ENCODE measurements around the gene BCAS1. TPM values are rescaled to one million over a fixed set of nuclear protein-coding genes. Genes with fewer than 3 reads are reported as not detected.

BCAS1 gene
- total RNA-seq, 4 donors from 2014 or later, result 0.35 to 1.0 TPM; not detected in 2

DNA sequence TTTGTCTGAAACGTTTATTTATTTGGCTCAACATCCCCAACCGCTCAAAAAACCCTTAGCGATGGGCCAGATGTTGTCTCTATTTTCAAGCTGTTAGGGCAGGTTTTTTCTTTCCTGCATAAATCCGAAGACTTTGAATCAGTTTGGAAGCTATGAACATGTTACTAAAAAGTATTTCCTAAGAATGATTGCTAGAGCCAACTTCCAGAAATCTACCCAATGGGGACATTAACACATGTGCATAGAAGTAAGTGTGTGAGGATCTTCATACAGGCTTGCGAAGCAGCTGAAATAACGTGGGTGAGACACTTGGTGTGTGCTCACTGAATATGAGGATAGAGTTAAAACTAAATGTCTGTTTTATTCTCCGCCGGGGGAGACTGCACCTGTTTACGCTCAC is 106.8 kb downstream of the BCAS1 start:
- Histone ChIP-seq H3K27ac (no peak overlapping the region), H3K27me3 (peaks cover 2% of the 10 kb centered on the region), H3K4me3 (no peak overlapping the region), H3K36me3 (no peaks in the 10 kb centered on the region), H3K4me1 (peaks cover 0 to 6% (median 0%) of the 10 kb centered on the region in 3 donors), H3K9me3 (no peaks in the 10 kb centered on the region)
- TF ChIP-seq EP300 (IDR thresholded peaks at IDR 0.05), result no peak
- WGBS, 2 donors (ENCODE audit: low coverage in 1 of 2), result 66 to 71% methylated on average over 9 of the region's 9 CpGs
- ATAC-seq, result no peak

DNA sequence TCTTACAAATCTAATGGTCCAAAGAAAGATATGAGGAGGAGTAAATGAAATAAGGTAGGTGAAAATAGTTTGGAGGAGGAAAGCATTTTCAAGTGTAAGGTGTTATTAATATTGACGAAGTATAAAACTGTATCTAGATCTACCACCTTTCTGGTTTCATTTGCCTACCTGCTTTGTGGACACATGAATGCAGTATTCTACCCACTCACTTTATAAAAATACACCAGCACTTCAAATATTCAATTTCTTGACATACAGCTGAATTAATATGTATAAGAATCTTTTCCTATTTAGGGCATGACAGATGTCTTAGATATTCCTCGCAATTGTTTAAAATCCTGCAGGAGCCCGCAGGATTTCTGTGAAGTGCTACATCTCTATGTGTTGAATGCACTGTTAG is 108.0 kb downstream of the BCAS1 start:
- H3K27me3 ChIP-seq, result peaks cover 2% of the 10 kb centered on the region
- H3K4me1 ChIP-seq, result peaks cover 0 to 6% (median 0%) of the 10 kb centered on the region in 3 donors
- TF ChIP-seq EP300 (IDR thresholded peaks at IDR 0.05) (no peak), POLR2A (IDR thresholded peaks at IDR 0.05) (no peak), POLR2AphosphoS5 (IDR thresholded peaks at IDR 0.05) (no peak)
- TF ChIP-seq, protein P1, sequence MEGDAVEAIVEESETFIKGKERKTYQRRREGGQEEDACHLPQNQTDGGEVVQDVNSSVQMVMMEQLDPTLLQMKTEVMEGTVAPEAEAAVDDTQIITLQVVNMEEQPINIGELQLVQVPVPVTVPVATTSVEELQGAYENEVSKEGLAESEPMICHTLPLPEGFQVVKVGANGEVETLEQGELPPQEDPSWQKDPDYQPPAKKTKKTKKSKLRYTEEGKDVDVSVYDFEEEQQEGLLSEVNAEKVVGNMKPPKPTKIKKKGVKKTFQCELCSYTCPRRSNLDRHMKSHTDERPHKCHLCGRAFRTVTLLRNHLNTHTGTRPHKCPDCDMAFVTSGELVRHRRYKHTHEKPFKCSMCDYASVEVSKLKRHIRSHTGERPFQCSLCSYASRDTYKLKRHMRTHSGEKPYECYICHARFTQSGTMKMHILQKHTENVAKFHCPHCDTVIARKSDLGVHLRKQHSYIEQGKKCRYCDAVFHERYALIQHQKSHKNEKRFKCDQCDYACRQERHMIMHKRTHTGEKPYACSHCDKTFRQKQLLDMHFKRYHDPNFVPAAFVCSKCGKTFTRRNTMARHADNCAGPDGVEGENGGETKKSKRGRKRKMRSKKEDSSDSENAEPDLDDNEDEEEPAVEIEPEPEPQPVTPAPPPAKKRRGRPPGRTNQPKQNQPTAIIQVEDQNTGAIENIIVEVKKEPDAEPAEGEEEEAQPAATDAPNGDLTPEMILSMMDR (IDR thresholded peaks at IDR 0.05), result no peak
- H3K27ac ChIP-seq, result no peak overlapping the region
- WGBS, 2 donors (ENCODE audit: low coverage in 1 of 2), result 73 to 97% methylated on average over 3 of the region's 3 CpGs
- no peak for ATAC-seq
- H3K9me3 ChIP-seq, result no peaks in the 10 kb centered on the region
- no peaks in the 10 kb centered on the region for H3K36me3 ChIP-seq
- no peak overlapping the region for H3K4me3 ChIP-seq

DNA sequence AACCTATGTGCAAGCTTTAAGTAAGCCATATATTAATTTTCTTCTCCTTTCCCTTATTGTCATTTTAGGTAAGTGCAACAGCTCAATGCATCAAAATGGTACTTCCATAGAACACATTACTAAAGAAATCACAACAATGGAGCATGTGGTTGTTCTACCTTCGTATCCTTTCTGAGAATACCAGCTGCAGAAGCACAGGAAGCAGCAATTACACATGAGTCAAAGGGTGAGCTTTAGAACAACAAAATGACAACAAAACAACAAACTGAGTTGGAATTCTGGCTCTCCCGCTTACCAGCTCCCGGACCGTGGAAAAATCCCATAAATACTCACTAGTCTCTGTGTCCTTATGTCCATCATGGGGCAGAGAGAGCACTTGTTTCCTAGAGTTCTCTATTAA is 108.9 kb downstream of the BCAS1 start:
- Histone ChIP-seq H3K4me3 (no peak overlapping the region), H3K4me1 (peaks cover 0 to 6% (median 0%) of the 10 kb centered on the region in 3 donors), H3K27me3 (peaks cover 2% of the 10 kb centered on the region), H3K27ac (no peak overlapping the region), H3K36me3 (no peaks in the 10 kb centered on the region), H3K9me3 (no peaks in the 10 kb centered on the region)
- ATAC-seq, result no peak
- TF ChIP-seq, protein P1 (IDR thresholded peaks at IDR 0.05), result no peak
- no peak for TF ChIP-seq EP300 (IDR thresholded peaks at IDR 0.05)
- 40 to 41% methylated on average over 1 to 4 of the region's 4 CpGs for WGBS, 2 donors (ENCODE audit: low coverage in 1 of 2)

DNA sequence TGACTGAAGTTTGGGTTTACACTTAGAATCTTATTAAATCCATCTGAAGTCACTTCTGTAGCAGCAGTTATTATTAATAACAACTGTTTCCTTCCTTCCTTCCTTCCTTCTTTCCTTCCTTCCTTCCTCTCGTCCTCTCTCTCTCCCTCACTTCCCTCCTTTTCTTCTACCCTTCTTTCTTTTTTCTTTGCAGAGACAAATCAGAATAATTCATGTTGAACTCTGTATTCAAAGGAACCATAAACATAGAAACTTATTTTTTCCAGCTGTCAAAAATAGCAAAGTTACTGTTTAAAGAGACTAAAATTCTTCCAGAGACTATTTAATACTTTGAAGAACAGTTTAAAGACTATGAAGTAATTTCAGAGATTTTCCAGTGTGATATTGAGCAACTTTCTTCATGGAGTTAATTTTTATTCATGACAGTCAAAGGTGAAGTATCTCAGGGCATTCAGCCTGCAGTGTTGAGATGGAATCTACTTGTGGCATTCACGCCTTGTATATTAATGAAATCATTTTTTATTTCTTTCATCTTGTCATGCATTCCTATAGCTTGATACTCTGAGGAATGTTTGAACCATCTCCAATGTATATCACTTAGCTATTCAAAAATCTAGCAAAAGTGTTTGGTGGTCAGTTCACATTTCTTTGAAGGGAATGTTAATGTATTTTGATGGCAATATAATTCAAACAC is 109.7 kb downstream of the BCAS1 start:
- no peak for ATAC-seq
- H3K4me3 ChIP-seq, result no peak overlapping the region
- no peak for TF ChIP-seq EP300 (IDR thresholded peaks at IDR 0.05)
- TF ChIP-seq, protein P1 (IDR thresholded peaks at IDR 0.05), result no peak
- no peak for TF ChIP-seq POLR2AphosphoS5 (IDR thresholded peaks at IDR 0.05)
- no peak for TF ChIP-seq POLR2A (IDR thresholded peaks at IDR 0.05)
- 33 to 45% methylated on average over 1 to 2 of the region's 2 CpGs for WGBS, 2 donors (ENCODE audit: low coverage in 1 of 2)
- H3K4me1 ChIP-seq, result peaks cover 0 to 6% (median 0%) of the 10 kb centered on the region in 3 donors
- peaks cover 2% of the 10 kb centered on the region for H3K27me3 ChIP-seq
- H3K9me3 ChIP-seq, result no peaks in the 10 kb centered on the region
- H3K36me3 ChIP-seq, result no peaks in the 10 kb centered on the region
- H3K27ac ChIP-seq, result no peak overlapping the region

DNA sequence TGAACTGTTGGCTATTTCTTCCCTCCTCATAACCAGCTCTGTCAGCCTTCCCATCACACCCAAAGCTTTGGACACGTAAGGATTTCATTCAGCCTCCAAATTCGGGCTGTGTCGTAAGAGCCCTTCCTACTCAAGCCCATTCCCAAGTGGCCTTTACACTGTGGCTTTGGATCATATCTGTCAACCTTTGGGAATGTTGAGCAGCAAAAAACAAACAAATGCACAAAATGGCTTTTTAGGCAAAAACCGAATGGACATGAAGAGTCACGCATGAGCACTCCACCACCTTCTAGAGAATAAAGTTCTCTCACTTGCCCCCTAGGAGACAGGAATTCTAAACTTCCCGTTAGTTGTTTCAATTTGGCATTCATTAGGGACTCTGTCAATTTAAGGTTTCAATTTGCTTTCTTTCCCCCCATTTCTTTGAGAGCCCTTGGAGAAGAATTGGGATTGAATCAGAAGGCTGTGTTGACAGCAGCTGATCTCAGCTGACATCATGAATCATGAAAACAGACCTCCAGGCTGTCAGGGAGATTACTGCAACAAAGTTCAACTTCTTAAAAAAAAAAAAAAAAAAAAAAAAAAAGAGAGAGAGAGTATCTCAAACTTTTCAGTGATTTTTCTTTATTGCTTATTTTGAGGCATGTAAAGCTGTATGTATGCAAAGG is 110.3 kb downstream of the BCAS1 start:
- H3K4me3 ChIP-seq, result no peak overlapping the region
- no peak for TF ChIP-seq EP300 (IDR thresholded peaks at IDR 0.05)
- TF ChIP-seq, protein P1 (IDR thresholded peaks at IDR 0.05), result no peak
- TF ChIP-seq POLR2AphosphoS5 (IDR thresholded peaks at IDR 0.05), result no peak
- no peak for TF ChIP-seq POLR2A (IDR thresholded peaks at IDR 0.05)
- peak; percentile 78 for ATAC-seq
- H3K27me3 ChIP-seq, result peaks cover 2% of the 10 kb centered on the region
- peaks cover 0 to 6% (median 0%) of the 10 kb centered on the region in 3 donors for H3K4me1 ChIP-seq
- H3K36me3 ChIP-seq, result no peaks in the 10 kb centered on the region
- WGBS, 2 donors (ENCODE audit: low coverage in 1 of 2), result 57 to 66% methylated on average over 5 to 6 of the region's 6 CpGs
- H3K9me3 ChIP-seq, result no peaks in the 10 kb centered on the region
- peak overlapping the region in 2 of 4 donors; percentile 42 to 60 for H3K27ac ChIP-seq
